ENCODE results near the gene WDR18. TPM values are rescaled to one million over a fixed set of nuclear protein-coding genes. Genes with fewer than 3 reads are reported as not detected.

Gene WDR18
- total and polyA plus RNA-seq, 2 experiments from 2014 or later, result 155 to 157 TPM

GRCh38 chr19:1008268-1009040 is 24.3 kb downstream of the WDR18 start (continued):
- TF ChIP-seq ETS1 (IDR thresholded peaks at IDR 0.05), result no peak
- no peak for TF ChIP-seq ZNF114 (CRISPR knock-in tag; IDR thresholded peaks at IDR 0.05)
- no peak for TF ChIP-seq STAT1 (IDR thresholded peaks at IDR 0.05; ENCODE audit: unreplicated experiment)
- TF ChIP-seq REST (IDR thresholded peaks at IDR 0.05; ENCODE audit: unreplicated experiment), result no peak
- no peak for TF ChIP-seq POLR2AphosphoS5 (IDR thresholded peaks at IDR 0.05; ENCODE audit: low read depth)
- TF ChIP-seq CREB1 (CRISPR knock-in tag; IDR thresholded peaks at IDR 0.05; ENCODE audit: low read depth), result no peak

- DNase-seq (ENCODE audit: low spot score), result peak; percentile 44
- Histone ChIP-seq H3K27ac (ENCODE audit: low read depth) (no peak overlapping the region), H3K27me3 (ENCODE audit: insufficient read depth) (no peaks in the 10 kb centered on the region), H3K4me1 (ENCODE audit: insufficient read depth) (no peaks in the 10 kb centered on the region), H3F3A (replicated peaks; ENCODE audit: low read depth) (peaks cover 10% of the 10 kb centered on the region; the same call in 1 of the 2 replicates), H2AFZ (no peak overlapping the region), H3K79me2 (replicated peaks; ENCODE audit: insufficient read depth) (peaks cover 7% of the 10 kb centered on the region), H4K20me1 (replicated peaks; ENCODE audit: insufficient read depth) (0 out of 2 replicates have a peak, but pooled peaks cover 14% of the 10 kb centered on the region), H3K4me3 (no peak overlapping the region), H3K36me3 (ENCODE audit: insufficient read depth) (no peaks in the 10 kb centered on the region), H3K9me2 (ENCODE audit: insufficient read depth) (no peaks in the 10 kb centered on the region), H3K4me2 (no peak overlapping the region)
- Mint-ChIP-seq H3K27ac (no peak overlapping the region), H3K9me3 (peaks cover 5% of the 10 kb centered on the region; the same call in 1 of the 3 replicates), H3K4me3 (no peak overlapping the region), H3K27me3 (ENCODE audit: insufficient read depth, low read depth, poor library complexity) (peaks cover 18% of the 10 kb centered on the region), H3K4me1 (no peaks in the 10 kb centered on the region), H3K36me3 (ENCODE audit: low read depth) (peaks cover 12% of the 10 kb centered on the region)
- peak; percentile 7 for ATAC-seq
- TF ChIP-seq ZNF114 (CRISPR knock-in tag; IDR thresholded peaks at IDR 0.05) (no peak), POLR2AphosphoS5 (IDR thresholded peaks at IDR 0.05; ENCODE audit: low read depth) (0 out of 2 replicates have a peak, but pooled peaks have one; percentile 1)
Measured at GRCh38 chr19:1009041-1009980, 25.2 kb downstream of the WDR18 start.
